HG03060 (cell line): ENCODE results near the gene TCP11L2.

ENCODE experiments used
- ATAC-seq: cut with Tn5 transposase; IDR thresholded peaks from one replicate; pipeline ENCODE4 v1.9.1; 2021; ENCODE audit warnings: low read depth, moderate number of reproducible peaks; ENCODE audit not compliant: unreplicated experiment

TCP11L2 gene

DNA sequence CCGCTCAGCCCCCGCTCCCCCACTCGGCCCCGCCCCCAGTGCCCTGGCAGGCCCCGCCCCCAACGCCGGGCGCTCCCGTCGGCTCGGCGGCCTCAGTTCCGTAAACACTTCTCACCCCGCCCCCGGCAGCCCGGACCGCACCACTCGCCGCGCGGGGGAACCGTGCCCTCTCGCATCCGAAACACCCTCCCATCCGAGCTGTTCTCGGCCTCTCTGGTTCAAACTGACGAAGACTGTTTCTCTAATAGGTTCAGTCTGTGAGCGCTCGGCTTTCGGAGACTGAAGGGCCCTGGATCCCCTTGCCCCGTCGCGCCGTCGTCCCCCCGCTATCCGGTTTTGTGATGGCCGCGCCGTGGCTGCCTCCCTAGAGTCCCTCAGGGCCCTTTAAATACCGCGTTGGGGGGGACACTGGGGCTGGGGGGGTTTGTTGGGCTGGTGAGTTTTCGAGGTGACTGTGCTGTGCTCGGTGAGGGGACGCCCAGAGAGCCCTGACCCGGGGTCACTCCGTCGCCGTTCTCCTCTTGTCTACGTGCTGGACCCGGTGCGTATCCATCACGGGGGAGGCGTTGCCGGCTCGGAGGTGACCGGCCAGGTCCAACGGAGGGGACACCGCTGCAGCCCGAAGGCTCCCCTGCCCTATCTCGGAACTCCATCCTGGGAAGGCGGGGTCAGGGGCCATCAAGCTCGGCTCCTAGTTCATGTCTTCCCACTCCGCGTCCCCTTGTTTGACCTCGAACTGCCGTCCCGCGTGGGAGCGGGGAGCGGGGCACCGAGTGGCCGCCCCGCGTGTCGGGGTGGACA lies at the start of gene TCP11L2:
TCP11L2 (plus strand) TSS at position 333 of the 801 bp plus-strand sequence. CDS start 8,343 bp downstream, outside the sequence.
- peak; percentile 50 for ATAC-seq

DNA sequence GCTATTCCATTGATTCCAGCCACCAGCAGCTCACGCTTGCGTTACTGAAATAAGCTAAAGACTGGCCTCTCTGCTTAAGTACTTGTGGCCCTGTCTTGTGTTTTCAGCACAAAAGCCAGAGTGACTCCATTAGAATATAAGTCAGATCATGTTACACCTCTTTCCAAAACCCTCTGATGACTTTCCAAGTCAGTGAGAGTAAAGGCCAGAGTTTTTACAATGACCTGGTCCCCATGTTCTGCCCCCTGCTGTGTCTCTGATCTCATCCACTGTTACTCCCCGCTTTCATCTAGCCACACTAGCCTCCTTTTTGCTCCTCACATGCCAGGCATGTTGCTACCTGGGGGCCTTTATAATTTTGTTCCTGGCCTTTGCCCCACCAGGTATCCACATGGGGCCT lies 47.8 kb upstream of the TCP11L2 start:
- no peak for ATAC-seq

DNA sequence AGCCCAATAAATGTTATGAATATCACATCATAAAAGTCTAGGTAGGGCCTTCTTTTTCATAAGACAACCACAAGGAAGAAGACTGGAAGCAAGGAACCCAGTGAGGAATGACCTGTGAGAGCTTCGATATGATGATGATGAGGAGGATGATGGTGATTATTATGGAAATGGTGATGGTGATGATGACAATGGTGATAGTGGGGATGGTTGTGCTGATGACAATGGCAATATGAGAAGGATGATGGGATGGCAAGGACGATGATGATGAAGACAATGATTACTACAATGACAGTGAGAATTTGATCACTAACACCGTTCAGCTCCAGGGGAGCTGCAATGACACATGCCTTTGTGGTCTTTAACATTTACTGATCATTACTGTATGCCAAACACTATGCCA lies 47.0 kb upstream of the TCP11L2 start:
- no peak for ATAC-seq

DNA sequence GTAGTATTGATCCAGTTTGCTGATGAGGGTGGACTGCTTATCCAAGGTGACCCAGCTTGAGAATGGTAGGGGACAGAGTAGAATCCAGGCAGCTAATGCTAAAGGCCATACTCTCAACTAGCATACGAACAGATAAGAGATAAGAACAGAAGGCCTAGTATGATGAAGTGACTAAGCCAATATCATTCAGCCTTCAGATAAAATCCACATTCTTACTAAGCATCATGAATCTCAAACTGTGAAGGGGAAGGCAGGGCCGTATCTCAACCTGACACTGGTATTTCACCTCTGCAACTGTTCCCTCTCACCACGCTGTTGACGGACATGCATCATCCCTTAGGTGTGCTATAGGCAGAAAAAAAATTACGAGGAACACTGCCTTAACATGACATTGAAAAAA lies 46.6 kb upstream of the TCP11L2 start:
- ATAC-seq = no peak

DNA sequence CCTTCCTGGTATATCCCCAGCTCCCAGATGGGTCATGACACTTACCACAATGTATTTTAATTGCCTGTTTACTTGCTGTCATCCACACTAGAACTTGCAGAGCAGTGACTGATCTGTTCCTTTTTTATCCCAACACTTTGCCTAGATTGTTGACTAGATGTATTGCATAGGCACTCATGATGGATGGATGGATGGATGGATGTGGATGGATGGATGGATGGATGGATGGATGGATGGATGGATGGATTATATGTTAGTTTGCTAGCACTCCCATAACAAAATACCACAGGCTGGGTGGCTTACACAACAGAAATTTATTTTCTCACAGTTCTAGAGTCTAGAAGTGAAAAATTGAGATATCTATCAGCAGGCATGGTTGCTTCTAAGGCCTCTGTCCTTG lies 46.0 kb upstream of the TCP11L2 start:
- ATAC-seq = no peak

DNA sequence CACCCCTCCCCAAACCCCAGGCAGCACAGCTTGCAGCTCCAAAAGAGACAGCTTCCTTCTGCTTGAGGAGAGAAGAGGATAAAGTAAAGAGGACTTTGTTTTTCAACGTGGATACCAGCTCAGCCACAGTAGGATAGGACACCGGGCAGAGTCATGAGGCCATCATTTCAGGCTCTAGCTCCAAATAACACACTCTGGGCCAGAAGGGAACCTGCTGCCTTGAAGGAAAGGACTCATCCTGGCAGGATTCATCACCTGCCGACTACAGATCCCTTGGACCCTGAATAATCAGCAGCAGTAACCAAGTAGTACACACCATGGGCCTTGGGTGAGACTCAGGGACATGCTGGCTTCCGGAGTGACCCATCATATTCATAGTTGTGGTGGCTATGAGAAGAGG lies 44.3 kb upstream of the TCP11L2 start:
- ATAC-seq = no peak

DNA sequence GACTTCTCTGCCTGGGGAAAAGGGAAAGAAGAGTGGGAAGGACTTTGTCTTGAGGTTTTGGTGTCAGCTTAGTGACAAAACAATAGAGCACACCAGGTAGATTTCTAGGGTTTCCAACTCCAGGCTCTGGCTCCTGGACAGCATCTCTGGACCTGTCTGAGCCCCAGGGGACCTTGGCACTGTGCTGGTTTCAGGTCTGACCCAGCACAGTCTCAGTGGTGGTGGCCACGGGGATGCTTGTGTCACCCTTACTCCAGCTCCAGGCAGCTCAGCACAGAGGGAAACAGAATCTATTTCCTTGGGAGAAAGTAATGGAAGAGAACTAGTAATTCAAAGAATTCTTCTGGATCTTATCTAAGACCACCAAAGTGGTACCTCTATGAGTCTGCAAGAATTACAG lies 43.6 kb upstream of the TCP11L2 start:
- no peak for ATAC-seq

DNA sequence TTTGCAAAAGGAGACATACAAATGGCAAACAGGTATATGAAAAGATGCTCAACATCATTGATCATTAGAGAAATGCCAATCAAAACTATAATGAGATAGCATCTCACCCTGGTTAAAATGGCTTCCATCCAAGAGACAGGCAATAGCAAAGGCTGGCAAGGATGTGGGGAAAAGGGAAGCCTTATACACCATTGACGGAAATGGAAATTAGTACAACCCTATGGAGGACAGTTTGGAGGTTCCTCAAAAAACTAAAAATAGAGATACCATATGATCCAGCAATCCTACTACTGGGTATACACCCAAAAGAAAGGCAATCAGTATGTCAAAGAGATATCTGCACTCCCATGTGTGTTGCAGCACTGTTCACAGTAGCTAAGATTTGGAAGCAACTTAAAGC lies 37.4 kb upstream of the TCP11L2 start:
- ATAC-seq = no peak

DNA sequence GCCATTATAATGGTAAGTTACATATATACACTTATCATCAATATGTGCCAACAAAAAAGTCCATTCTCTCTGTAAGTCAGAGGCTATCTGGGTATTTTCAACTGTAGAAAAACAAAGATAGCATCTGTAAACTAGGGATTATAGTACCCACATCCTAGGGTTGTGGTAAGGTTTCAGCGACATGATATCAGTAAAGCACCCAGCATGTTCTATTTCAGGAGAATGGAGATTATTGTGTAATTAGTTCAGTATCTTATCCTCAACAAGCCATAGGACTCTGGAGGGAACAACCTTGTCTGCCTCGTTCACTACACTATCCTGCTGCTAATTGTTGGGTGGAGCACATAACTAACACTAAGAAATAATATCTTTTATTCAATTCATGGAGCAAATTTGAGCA lies 35.0 kb upstream of the TCP11L2 start:
- no peak for ATAC-seq

DNA sequence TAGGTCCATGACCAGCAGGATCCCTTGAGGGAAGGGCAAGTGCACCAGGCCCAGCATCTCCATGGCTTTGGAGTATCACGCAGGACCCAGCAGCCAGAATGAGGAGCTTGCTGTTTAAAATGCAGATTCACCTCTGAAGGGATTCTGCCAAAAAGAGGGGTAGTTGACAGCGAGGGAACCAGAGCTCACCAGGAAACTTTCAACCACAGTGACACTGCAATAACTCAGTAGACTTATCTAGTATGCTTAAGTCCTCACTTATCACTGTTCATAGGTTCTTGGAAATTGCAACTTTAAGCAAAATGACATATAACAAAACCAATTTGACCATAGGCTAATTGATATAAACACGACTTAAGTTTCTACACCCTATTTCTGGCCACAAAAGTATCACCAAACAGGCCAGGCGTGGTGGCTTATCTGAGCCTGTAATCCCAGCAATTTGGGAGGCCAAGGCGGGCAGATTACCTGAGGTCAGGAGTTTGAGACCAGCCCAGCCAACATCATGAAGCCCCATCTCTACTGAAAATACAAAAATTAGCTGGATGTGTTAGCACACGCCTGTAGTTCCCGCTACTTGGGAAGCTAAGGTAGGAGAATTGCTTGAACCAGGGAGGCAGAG lies 33.3 kb upstream of the TCP11L2 start:
- no peak for ATAC-seq

DNA sequence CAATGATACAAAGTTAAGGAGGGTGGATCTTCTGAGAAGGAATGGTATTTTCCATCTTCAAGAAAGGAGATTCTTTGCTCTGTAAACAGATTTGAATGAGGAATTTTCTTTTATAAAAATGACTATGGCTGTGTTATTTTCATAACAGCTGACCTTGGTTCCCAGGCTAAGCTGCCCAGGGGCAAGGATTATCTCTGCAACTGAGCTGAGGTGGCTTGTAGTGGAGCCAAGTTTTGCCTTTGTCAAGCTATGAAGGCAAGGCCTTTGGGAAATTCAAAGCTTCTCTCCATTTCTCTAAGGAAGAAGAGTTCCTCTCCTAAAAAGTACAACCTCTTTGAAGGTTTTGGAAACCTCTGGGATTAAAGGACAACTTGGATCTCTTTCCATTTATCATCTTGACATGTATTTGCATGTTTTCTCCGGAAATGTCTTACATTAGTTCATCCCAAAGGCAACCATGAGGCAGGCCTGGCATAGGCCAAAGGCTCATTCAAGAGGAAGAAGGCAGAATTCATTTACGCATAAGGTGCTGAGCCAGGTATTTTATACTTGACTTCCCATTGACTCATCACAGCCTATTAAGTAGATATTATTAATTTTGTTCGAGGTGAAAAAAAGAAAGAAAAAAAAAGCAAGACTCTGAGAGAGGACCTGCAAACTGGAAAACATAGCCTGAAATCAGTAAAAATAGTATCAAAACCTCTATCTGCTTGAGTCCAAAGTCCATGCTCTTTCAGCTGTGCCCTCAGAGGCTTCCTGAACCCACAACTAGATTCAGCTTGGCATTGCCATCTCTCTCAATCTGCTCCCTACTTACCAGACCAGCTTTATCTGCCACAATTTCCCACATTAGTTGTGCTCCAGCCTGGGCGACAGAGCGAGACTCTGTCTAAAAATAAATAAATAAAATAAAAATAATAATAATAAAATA lies 30.7 kb upstream of the TCP11L2 start:
- ATAC-seq = no peak

DNA sequence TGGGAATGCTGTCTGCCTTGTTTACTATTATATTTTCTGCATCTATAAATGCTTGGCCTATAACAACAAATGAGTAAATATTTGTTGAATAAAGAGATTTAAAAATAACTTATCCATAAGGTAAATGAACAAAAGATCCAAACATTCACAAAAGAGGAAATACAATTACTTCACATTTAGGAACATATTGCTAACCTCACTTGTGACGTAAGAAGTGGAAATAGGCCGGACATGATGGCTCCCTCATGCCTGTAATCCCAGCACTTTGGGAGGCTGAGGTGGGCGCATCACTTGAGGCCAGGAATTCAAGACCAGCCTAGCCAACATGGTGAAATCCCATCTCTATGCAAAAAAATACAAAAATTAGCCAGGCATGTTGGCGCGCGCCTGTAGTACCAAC lies 29.0 kb upstream of the TCP11L2 start:
- no peak for ATAC-seq

DNA sequence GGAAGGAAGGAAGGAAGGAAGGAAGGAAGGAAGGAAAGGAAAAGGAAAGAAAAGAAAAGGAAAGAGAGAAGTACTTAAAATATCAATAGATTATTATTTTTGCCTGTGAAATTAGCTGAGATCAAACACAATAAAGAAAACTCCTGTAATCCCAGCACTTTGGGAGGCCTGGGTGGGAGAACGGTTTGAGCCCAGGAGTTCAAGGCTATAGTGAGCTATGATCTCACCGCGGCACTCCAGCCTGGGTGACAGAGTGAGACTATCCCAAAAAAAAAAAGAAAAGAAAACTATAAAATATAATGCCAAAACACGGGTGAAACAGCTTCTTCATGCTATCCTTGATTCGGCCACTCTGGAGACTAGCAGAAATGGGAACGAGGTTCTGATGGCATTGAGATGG lies 28.5 kb upstream of the TCP11L2 start:
- ATAC-seq = no peak

DNA sequence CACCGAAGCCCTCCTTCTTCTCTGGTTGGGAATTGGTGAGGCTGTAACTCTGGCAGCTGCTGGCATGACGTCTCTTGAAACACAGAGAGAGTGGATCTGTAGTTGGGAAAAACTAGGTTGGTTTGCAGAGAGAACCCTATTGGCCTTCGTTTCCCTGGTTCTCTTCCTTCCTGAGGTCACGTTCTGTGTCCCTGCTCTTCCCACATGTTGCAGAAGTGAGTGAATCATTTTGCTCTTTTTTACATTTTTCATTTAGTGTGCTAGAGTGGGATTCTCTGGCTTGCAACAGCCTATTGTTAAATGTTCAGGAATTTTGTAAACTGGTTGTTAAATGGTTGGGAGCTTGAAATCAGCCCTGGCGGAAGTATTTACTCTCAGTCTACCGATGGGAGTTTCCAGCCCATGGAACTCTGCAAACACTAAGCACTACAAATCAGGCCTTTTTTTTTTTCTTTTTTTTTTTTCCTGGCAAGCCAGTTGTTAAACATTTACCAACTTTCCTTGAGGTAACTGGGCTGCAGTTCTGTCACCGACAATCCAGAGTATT lies 27.9 kb upstream of the TCP11L2 start:
- ATAC-seq = no peak

DNA sequence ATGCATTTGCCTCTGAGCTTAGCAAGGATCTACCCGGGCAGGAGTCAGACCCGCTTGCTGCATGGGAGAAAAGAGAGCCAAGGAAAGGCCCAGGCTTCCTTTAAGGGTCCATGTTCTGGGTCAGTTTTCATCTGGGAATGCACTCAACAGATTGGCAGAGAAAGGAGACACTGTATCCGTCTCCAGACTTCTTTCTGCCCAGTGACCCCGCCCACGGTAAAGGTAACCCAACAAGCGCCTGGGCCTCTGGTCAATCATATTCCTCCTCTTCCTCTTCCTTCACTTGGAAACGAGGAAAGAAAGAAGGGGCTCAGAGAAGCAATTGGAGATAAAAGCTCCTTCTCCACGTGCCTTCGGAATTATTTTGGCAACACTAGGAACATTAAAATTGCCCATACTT lies 27.1 kb upstream of the TCP11L2 start:
- ATAC-seq = no peak

DNA sequence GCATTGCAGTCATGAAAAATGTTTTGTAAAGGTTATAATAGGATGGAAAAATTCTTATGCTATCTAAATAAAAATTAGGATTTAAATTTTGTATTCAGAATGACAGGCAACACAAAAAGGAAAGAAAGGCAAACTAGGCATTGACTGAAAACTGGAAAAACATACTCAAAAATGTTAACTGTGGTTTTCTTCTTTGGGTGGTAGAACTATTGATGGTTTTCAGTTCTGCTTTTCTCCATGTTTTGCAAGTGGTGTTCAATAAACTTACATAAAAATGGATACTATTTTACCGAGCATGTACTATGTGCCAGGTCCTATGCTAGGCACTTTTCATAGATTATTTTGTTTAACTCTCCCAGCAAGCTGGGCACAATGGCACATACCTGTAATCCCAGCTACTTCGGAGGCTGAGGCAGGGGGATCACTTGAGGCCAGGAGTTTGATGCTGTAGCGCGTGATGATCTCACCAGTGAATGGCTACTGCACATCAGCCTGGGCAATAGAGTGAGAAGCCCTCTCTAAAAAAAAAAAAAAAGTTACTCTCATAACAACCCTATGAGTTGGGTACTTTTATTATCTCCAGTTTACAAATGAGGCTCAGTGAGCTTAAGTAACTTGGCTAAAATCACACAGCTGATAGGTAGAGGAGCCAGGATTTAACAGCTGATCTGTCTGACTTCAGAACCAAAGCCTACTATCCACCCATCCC lies 26.3 kb upstream of the TCP11L2 start:
- ATAC-seq = peak; percentile 74

DNA sequence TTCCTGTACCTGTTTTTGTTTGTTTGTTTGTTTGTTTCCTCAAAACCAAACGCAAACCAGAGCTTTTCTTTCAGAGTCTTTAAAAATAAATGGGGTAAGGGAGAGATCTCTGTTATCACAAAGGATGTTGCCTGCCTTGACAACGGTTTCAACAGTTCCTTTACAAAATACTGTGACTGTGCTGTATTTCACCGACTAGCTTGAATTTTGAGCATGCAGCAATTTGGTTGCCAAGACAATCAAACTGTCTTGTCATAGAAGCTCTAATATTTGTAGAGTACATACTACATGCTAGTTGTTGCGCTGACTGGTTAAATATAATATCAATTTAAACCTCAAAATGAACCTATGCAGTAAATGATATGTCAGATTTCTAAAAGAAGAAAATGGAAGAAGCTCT lies 22.4 kb upstream of the TCP11L2 start:
- no peak for ATAC-seq

DNA sequence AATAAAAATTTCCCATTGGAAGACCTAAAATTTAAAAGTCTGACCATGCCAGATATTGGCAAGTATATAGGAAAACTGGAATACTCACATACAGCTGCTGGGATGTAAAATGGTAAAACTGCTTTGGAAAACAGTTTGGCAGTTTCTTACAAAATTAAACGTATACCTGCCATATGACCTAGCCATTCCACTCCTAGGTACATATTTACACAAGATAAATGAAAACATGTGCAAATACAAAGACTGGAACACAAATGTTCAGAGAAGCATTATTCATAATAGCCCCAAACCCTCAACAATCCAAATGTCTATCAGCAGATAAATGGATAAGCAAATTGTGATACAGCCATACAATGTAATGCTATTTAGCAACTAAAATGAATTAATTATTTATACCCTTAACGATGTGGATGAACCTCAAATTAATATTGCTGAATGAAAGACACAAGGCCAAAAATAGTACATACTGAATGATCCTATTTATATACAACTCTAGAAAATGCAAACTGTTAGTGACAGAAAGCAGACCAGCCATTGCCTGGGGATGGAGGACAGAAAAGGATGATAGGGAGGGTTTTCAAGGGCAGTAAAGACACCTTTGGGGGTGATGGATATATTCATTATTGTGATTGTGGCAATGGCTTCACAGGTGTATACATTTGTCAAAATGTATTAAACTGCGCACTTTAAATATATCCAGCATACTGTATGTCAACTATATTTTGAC lies 21.3 kb upstream of the TCP11L2 start:
- no peak for ATAC-seq

DNA sequence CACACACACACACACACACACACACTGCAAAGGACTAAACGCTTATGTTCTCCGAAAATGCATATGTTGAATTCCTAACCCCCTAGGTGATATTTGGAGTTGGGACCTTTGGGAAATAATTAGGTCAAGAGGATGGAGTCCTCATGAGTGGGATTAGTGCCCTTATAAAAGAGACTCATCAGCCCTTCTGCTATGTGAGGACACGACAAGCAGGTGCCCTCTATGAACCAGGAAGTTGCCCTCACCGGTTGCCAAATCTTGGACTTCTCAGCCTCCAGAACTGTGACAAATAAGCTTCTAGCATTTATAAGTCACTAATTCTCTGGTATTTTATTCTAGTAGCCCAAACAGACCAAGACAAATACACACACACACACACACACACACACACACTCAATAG lies 20.7 kb upstream of the TCP11L2 start:
- ATAC-seq = no peak
